HL-60 (cell line): ENCODE results near the gene XIRP2.

ENCODE experiments used
- DNase-seq, 2 experiments: peaks; one replicate each; pipeline ENCODE4 v3.0.0-alpha.2; 2010 to 2020; ENCODE audit warnings: low read depth in 1 of 2, low spot score in 1 of 2
- H3K27ac ChIP-seq: fragments of 250-450 bp; sonication (Bioruptor Pico); replicated peaks from 2 replicates; pipeline ENCODE4 v1.5.1; 2020; ENCODE audit warnings: mild to moderate bottlenecking, moderate library complexity
- H3K27me3 ChIP-seq: fragments of 250-450 bp; sonication (Bioruptor Pico); 2 replicates; pipeline ENCODE4 v1.5.1; 2021; ENCODE audit warnings: mild to moderate bottlenecking, moderate library complexity; ENCODE audit not compliant: insufficient read depth, poor library complexity, severe bottlenecking
- H3K4me3 ChIP-seq: replicated peaks from 2 replicates; pipeline ENCODE4 v1.5.1; 2011; ENCODE audit warnings: mild to moderate bottlenecking, control low read depth, low read length; ENCODE audit not compliant: insufficient read depth
- GABPA ChIP-seq: IDR thresholded peaks from 2 replicates; pipeline ENCODE4 v1.6.1; 2012; ENCODE audit warnings: low read depth
- POLR2AphosphoS5 ChIP-seq: IDR thresholded peaks from 2 replicates; pipeline ENCODE4 v1.6.1; 2012; ENCODE audit warnings: low read depth
- SPI1 ChIP-seq: IDR thresholded peaks from 2 replicates; pipeline ENCODE4 v1.6.1; 2012; ENCODE audit warnings: low read depth, mild to moderate bottlenecking, borderline replicate concordance
- TF ChIP-seq, protein P1 (sequence below): IDR thresholded peaks from 2 replicates; pipeline ENCODE4 v1.6.1; 2012; ENCODE audit warnings: low read depth; ENCODE audit not compliant: insufficient replicate concordance
- TF ChIP-seq, protein P2 (sequence below): IDR thresholded peaks from one replicate; pipeline ENCODE4 v1.5.1; 2011; ENCODE audit warnings: low read length, control low read depth, inconsistent platforms; ENCODE audit not compliant: insufficient read depth

XIRP2 gene

DNA sequence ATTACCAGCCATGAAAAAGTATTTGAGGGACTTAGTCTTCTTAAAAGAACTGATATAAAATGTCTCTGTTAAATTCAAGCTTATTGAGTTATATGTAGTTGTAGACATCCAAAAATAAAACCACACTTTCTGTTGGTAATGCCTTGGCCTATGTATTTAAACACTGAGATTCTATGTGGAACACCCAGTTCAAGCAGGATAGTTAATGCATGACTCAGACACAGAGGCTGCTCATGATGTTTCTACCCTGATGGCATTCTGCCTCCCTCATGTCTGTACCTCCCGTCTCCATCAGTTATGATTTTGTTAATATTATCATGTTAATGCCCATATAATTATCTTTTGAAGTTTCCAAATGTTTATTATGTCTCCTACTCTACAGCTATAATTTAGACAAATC lies 164.5 kb downstream of the XIRP2 start:
- TF ChIP-seq SPI1: no peak
- TF ChIP-seq, protein P1, sequence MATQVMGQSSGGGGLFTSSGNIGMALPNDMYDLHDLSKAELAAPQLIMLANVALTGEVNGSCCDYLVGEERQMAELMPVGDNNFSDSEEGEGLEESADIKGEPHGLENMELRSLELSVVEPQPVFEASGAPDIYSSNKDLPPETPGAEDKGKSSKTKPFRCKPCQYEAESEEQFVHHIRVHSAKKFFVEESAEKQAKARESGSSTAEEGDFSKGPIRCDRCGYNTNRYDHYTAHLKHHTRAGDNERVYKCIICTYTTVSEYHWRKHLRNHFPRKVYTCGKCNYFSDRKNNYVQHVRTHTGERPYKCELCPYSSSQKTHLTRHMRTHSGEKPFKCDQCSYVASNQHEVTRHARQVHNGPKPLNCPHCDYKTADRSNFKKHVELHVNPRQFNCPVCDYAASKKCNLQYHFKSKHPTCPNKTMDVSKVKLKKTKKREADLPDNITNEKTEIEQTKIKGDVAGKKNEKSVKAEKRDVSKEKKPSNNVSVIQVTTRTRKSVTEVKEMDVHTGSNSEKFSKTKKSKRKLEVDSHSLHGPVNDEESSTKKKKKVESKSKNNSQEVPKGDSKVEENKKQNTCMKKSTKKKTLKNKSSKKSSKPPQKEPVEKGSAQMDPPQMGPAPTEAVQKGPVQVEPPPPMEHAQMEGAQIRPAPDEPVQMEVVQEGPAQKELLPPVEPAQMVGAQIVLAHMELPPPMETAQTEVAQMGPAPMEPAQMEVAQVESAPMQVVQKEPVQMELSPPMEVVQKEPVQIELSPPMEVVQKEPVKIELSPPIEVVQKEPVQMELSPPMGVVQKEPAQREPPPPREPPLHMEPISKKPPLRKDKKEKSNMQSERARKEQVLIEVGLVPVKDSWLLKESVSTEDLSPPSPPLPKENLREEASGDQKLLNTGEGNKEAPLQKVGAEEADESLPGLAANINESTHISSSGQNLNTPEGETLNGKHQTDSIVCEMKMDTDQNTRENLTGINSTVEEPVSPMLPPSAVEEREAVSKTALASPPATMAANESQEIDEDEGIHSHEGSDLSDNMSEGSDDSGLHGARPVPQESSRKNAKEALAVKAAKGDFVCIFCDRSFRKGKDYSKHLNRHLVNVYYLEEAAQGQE: no peak
- TF ChIP-seq, protein P2, sequence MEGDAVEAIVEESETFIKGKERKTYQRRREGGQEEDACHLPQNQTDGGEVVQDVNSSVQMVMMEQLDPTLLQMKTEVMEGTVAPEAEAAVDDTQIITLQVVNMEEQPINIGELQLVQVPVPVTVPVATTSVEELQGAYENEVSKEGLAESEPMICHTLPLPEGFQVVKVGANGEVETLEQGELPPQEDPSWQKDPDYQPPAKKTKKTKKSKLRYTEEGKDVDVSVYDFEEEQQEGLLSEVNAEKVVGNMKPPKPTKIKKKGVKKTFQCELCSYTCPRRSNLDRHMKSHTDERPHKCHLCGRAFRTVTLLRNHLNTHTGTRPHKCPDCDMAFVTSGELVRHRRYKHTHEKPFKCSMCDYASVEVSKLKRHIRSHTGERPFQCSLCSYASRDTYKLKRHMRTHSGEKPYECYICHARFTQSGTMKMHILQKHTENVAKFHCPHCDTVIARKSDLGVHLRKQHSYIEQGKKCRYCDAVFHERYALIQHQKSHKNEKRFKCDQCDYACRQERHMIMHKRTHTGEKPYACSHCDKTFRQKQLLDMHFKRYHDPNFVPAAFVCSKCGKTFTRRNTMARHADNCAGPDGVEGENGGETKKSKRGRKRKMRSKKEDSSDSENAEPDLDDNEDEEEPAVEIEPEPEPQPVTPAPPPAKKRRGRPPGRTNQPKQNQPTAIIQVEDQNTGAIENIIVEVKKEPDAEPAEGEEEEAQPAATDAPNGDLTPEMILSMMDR: no peak
- no peak for TF ChIP-seq GABPA
- TF ChIP-seq POLR2AphosphoS5: no peak
- no peak for DNase-seq

DNA sequence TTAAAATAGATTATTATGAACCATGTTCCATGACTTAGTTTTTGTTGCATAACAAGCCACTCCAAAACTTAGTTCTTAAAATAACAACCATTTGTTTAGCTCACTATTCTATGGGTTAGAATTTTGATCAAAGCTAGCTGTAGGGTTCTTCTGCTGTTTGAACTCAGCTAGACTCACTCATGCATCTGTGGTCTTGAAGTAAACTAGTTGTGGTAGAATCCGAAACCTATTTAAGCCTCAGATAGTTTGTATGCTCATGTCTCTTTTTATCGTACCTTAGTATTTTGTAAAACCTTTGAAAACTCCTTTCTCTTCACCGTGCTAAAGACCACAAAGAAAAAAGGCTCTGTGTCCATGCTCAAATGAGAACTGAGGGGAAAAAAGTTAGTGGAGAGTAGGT lies 166.6 kb downstream of the XIRP2 start:
- TF ChIP-seq SPI1 (no peak), GABPA (no peak), POLR2AphosphoS5 (no peak)
- TF ChIP-seq, protein P2: no peak
- TF ChIP-seq, protein P1: no peak
- Histone ChIP-seq H3K27ac (no peak overlapping the region), H3K27me3 (no peaks in the 10 kb centered on the region), H3K4me3 (no peak overlapping the region)
- DNase-seq: no peak

More for the DNA sequence above, 164.5 kb downstream of the XIRP2 start:
- Histone ChIP-seq H3K27ac (no peak overlapping the region), H3K27me3 (no peaks in the 10 kb centered on the region), H3K4me3 (no peak overlapping the region)

DNA sequence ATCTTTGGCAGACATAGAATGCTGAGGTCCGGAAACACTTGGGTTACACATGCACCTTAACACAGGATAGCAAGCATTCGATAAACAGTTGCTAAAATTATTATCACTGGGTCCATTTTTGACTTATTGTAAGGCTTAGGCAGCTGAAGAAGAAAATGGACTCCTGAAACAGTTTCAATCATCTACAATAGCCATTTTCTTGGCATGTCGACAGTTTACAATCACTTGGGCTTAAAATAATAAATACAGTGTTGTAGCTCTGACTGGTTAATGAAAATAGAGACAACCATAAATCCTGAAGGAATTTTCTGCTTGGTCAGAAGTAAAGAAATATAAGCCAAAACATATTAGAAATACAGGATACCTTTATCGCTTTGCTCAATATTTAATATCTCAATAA lies 169.2 kb downstream of the XIRP2 start:
- no peak for DNase-seq
- Histone ChIP-seq H3K27me3 (no peaks in the 10 kb centered on the region), H3K27ac (no peak overlapping the region), H3K4me3 (no peak overlapping the region)
- no peak for TF ChIP-seq GABPA
- TF ChIP-seq, protein P2: no peak
- no peak for TF ChIP-seq POLR2AphosphoS5
- no peak for TF ChIP-seq SPI1
- TF ChIP-seq, protein P1: no peak
